K562 (cell line): ENCODE measurements around the gene FITM1. TPM values are rescaled to one million over a fixed set of nuclear protein-coding genes. Genes with fewer than 3 reads are reported as not detected.

Source experiments
- CHD2 ChIP-seq: IDR thresholded peaks from 2 replicates; pipeline ENCODE4 v1.6.1; 2011; ENCODE audit warnings: low read depth, low read length
- COPS2 ChIP-seq: fragments of 450-650 bp; conservative IDR thresholded peaks from 2 replicates; pipeline ENCODE4 v1.6.1; 2016; ENCODE audit warnings: mild to moderate bottlenecking, moderate library complexity
- HBP1 ChIP-seq: fragments of 450-650 bp; formaldehyde crosslinking; IDR thresholded peaks from 2 replicates; pipeline ENCODE4 v1.4.0; 2022; ENCODE audit warnings: missing genetic modification characterization
- KLF6 ChIP-seq: fragments of 250-450 bp; sonication (Bioruptor Pico); IDR thresholded peaks from 2 replicates; pipeline ENCODE4 v1.4.0; 2020; ENCODE audit warnings: mild to moderate bottlenecking, moderate library complexity, borderline replicate concordance
- MAFG ChIP-seq: fragments of 450-650 bp; conservative IDR thresholded peaks from 2 replicates; pipeline ENCODE4 v1.6.1; 2016; ENCODE audit warnings: missing genetic modification characterization, missing compliant biosample characterization
- MBD1 ChIP-seq: fragments of 250-450 bp; sonication (Bioruptor Pico); IDR thresholded peaks from 2 replicates; pipeline ENCODE4 v1.8.0; 2022; ENCODE audit warnings: inconsistent platforms
- MCM3 ChIP-seq: fragments of 450-650 bp; IDR thresholded peaks from 2 replicates; pipeline ENCODE4 v1.6.1; 2016
- POLR2G ChIP-seq: fragments of 200-400 bp; formaldehyde crosslinking; IDR thresholded peaks from 2 replicates; pipeline ENCODE4 v1.6.1; 2017; ENCODE audit warnings: low read depth, mild to moderate bottlenecking, antibody characterized with exemption, low read length, moderate library complexity
- SIRT6 ChIP-seq: IDR thresholded peaks from one replicate; pipeline ENCODE4 v1.6.1; 2012; ENCODE audit warnings: low read depth, mild to moderate bottlenecking, control low read depth, inconsistent platforms, low read length, moderate library complexity
- TAL1 ChIP-seq: fragments of 450-650 bp; IDR thresholded peaks from 2 replicates; pipeline ENCODE4 v1.6.1; 2016; ENCODE audit warnings: mild to moderate bottlenecking
- TRIM25 ChIP-seq: fragments of 450-650 bp; IDR thresholded peaks from 2 replicates; pipeline ENCODE4 v1.7.0; 2016; ENCODE audit warnings: borderline replicate concordance
- ZNF318 ChIP-seq, 2 experiments: fragments of 450-650 bp; IDR thresholded peaks; 2 replicates each; pipeline ENCODE4 v1.6.1; 2016; ENCODE audit warnings: mild to moderate bottlenecking in 2 of 2, borderline replicate concordance in 1 of 2, low read depth in 1 of 2, moderate library complexity in 1 of 2
- ZNF699 ChIP-seq: fragments of 250-450 bp; sonication (Bioruptor Pico); IDR thresholded peaks from 2 replicates; pipeline ENCODE4 v1.8.0; 2021; ENCODE audit warnings: mild to moderate bottlenecking, moderate library complexity; ENCODE audit not compliant: insufficient replicate concordance
- polyA plus RNA-seq, 8 experiments: library from polyadenylated mRNA; depleted of rRNA in 4 of 8; stranded (reverse) in 5 of 8; unstranded in 3 of 8; fragments of >200 nt; fragmentation: Nextera tagmentation in 2 of 8; fragmentation: Illumina TruSeq in 1 of 8; extraction: Ambion mirVana in 2 of 8; extraction: Trizol in 1 of 8; gene quantifications; 2 replicates each; pipeline versions ENCODE4 v1.2.1 to v1.2.3, GENCODE V29; 2011 to 2014; ENCODE audit warnings: inconsistent platforms in 1 of 8, missing spikeins in 1 of 8
- total RNA-seq, 7 experiments: library from RNA; depleted of rRNA in 6 of 7; stranded (reverse); fragments of >200 nt in 6 of 7; fragmentation: Illumina TruSeq in 2 of 7; extraction: Trizol in 2 of 7; gene quantifications; 2 replicates each; pipeline versions ENCODE4 v1.2.1 to v1.2.3, GENCODE V29; 2011 to 2021; ENCODE audit warnings: low replicate concordance in 1 of 7

The FITM1 gene
- total and polyA plus RNA-seq, 9 of the 15 experiments (the other 6 are each of a cell fraction or from before 2014, with no cell fraction given): 0.09 to 0.20 TPM; not detected in 7

GRCh38 chr14:24093901-24094840 lies 36.3 kb upstream of the FITM1 start, which contains the start of gene PCK2 (continued):
- no peak for TF ChIP-seq HBP1
- TF ChIP-seq POLR2G: peak; percentile 98
- TF ChIP-seq TAL1: no peak
- no peak for TF ChIP-seq TRIM25
- no peak for TF ChIP-seq MBD1 (CRISPR knock-in tag)
- no peak for TF ChIP-seq SIRT6
- TF ChIP-seq MAFG (tag): no peak
- TF ChIP-seq MCM3: no peak
- TF ChIP-seq COPS2: no peak
- TF ChIP-seq ZNF699 (CRISPR knock-in tag): no peak
- no peak for TF ChIP-seq CHD2
- no peak for TF ChIP-seq ZNF318 (IDR thresholded peaks at IDR 0.05; ENCODE audit: borderline replicate concordance in 1 of 2, low read depth in 1 of 2)
- peak; percentile 69; the same call in 1 of the 2 replicates for TF ChIP-seq KLF6 (CRISPR knock-in tag)
